A172 (cell line): ENCODE measurements around the gene NDUFA9. TPM values are rescaled to one million over a fixed set of nuclear protein-coding genes. Genes with fewer than 3 reads are reported as not detected.

ENCODE experiments used
- DNase-seq: peaks from one replicate; pipeline ENCODE4 v3.0.0-alpha.2; 2015; ENCODE audit warnings: low spot score
- total RNA-seq: library from RNA; depleted of rRNA; stranded (reverse); fragments of >200 nt; shearing (Covaris generic); gene quantifications from 2 replicates; pipeline ENCODE4 v1.2.3, GENCODE V29; 2014; rRNA removed

Gene NDUFA9
- 70.0 and 95.3 TPM in 2 replicates for total RNA-seq

DNA sequence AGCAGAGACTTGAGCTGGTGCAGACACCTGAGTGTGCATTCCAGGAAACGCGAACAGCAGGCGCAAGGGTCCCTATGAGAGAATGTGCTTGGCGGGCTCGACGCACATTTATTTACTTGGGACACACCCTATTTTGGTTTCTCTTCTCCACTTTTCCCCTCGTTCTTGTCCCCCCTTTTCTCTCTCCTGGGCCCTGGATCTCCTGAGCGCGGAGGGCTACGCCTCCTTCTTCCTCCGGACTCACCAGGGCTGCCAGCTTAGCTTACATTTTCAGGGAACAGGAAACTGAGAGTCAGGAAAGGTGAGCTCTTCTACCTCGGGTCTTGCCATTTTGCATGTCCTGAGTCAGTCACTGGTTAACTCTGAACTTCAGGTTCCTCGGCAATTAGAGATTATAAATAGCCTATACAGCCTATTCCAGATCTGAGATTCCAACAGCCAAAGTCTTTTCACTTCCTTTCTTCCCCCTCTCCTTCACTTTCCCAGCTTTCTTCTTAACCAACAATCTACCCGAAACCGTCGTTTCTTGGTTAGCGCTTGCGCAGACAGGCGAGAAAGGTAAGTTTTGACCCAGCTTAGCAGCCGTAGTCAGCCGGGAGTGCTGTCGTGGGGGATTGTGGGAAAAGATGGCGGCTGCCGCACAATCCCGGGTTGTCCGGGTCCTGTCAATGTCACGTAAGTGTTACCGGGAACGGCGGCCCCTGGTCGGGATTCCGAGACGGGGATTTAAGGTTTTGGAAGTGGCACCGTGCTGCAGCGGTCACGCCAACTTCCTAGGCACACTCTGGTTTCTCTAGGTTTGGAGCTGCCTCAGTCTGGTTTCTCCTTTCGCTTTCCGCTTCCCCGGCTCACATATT is at the start of gene NDUFA9, which contains the start of gene AKAP3:
TSS of gene NDUFA9 (plus strand) at position 614 of the 857 bp plus-strand sequence. CDS start at position 627, 13 bp downstream.
TSS of gene AKAP3 (minus strand) at position 551 of the 857 bp plus-strand sequence. CDS start 10,855 bp downstream, outside the sequence.
- peak; percentile 54 for DNase-seq

DNA sequence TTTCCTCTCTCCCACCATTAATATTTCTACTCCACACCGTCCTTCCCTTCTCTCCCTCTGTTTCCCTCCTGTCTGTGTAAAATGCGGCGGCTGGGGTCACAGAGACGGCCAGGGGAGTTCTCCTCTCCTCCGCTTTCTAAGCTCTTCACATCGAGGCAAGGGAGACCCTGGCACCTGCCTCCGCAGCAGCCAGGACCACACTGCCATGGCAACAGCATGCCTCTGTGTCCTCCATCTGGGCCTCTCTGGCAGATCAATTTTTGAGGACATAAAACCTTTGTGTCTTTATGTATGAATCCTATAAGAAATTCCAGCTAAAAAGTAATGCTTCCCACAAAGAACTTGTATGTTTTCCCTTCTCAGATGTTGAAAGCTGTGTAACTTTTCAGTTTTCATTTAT is 45.5 kb upstream of the NDUFA9 start:
- DNase-seq = no peak

DNA sequence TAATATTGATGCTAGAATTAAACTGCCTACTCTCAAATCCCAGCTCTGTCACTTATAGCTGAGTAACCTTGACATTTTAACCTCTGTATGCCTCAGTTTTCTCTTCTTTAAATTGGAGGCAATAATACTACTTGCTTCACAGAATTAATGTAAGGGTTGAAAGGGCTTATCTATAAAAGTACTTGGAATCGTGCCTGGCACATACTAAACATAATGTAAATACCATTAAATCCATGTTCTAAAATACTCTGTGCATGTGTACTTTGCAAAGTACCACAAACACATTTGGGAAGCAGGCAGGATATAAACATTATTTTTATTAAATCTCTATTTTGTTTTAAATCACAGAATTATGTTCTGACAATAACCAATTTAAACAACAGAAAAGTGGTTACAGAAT is 45.0 kb upstream of the NDUFA9 start:
- DNase-seq = no peak

DNA sequence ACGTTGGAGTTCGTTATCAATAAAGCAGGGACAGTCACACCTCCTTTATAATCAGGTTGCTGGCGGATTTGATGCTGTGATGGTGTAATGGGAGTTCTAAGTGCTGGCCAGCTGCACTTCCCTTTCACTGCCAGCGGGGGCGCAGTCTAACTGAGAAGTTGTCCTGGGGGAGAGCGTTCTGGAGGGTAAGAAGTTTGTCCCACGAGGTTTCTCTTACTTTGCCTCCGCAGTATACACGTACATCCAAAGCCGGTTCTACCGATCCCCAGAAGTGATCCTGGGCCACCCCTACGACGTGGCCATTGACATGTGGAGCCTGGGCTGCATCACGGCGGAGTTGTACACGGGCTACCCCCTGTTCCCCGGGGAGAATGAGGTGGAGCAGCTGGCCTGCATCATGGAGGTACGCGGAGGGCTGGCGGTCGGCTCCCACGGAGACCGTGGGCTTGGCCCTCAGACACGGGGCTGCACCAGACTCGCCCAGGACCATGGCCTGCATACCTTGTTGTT is 44.2 kb upstream of the NDUFA9 start:
- DNase-seq = peak; percentile 70

DNA sequence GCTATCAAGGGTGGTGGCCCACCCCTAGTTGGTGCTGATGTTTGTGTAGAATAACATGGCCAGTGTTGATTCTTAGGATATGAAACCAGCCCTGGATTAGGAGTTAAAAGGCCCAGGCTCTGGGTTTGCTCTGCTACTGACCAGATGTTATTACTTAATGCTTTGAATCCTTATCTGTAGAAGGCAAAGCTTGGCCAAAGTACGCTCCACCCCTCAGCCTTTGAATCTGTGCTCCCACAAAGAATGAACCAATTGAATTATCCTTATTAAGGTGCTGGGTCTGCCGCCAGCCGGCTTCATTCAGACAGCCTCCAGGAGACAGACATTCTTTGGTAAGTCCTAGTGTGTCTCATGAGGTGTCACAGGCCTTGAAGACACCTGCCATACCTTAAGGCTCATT is 41.9 kb upstream of the NDUFA9 start:
- no peak for DNase-seq

DNA sequence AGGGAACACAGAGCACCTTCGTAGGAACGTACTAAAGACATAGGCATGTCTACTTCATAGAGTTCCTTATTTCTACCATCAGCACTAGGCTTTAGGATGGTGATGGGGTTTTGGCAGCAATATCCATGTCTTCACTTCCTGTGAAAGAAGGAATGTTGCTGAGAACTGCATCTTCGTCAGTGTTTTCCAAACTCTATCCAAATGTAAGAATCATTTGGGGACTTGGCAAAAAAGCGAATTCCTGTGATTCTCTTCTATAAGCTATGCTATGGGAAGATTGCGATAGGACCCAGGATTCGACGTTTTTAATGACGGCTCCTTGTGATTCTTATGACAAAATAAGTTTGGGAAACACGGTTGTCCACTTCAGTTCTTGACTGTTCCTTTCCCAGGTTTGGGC is 39.8 kb upstream of the NDUFA9 start:
- no peak for DNase-seq

DNA sequence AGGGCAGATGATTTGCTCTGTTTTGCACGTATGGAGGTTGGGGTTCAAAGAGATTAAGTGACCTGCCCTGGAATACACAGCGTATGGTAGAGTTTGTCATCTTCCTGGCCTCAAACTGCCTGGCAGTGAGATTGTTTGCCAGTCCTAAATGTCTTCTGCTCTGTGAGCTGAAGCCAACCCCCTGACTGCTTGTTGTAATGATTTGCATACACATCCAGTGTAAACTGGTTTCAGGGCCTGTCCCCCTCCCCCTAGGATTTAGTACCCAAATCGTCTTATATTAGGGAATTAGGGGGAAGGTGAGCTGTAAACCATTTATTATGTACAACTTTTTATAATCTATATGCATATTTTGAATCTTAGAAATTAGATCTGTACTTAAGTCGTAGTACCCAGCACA is 38.4 kb upstream of the NDUFA9 start:
- DNase-seq = no peak

DNA sequence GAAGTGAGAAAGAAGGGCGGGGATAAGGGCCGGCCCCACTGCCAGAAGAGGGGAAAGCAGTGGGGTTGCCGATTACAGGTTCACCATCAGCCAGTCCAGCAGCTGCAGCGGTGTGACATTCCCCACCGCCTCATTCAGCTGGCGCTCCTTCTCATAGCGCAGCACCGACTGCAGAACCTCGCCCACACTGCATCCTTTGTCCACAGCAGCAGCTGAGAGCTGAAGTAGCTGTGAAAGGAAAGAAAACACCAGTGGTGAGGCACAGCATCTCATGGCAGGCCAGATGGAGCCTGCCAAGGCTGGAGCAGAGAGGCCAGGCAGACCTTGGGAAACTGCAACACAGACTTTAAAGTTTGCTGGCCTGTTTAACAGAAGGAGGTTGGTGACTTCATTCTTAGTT is 33.2 kb upstream of the NDUFA9 start:
- no peak for DNase-seq

DNA sequence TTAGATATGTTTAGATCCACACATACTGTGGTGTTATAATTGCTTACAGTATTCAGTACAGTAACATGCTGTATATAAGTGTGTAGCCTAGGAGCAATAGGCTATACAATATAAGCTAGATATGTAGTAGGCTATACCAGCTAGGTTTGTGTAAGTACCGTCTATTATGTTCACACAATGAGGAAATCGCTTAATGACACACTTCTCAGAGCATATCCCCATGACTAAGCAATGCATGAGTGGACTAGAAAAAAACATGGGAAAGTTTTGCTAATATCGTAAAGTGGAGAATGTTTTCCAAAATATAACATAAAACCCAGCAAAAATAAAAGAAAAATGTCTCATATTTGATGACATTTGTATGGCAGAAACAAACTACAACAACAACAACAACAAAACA is 27.4 kb upstream of the NDUFA9 start:
- no peak for DNase-seq

DNA sequence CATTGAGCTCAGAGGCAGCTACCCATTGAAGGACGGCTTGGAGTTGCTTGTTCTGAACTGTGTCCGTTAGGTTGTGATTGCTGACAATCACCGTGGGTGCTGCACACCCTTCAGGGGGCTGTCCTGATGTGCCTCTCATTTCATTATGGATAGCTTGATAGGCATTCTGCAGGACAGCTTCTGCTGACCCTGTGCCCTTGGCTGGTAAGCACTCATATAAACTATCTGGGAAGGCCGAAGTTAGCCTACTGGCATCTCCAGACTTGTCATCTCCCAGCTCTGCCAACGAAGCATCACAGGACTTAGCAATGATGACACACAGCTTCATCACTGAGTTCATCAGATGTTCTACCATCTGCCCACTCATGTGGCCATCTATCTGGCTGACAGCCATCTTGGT is 22.4 kb upstream of the NDUFA9 start:
- no peak for DNase-seq

DNA sequence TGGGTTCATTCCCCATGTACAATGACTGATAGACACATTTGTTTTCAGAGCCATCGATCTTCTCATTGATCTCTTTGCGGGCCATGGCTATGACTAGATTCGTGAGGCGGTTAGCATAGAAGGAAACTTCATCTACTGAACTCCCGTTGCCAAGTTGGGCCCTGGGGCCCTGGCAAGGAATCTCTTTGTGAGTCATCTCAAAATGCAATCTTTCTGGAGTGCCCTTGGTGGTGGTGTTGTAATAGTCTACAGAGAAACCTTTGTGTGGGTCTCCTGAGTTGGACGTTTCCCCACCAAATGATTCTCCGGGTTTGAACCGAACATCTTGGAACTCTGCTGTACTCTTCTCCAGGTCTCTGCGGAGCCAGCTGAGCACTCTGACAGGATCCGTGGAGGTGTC is 20.5 kb upstream of the NDUFA9 start:
- DNase-seq = no peak

DNA sequence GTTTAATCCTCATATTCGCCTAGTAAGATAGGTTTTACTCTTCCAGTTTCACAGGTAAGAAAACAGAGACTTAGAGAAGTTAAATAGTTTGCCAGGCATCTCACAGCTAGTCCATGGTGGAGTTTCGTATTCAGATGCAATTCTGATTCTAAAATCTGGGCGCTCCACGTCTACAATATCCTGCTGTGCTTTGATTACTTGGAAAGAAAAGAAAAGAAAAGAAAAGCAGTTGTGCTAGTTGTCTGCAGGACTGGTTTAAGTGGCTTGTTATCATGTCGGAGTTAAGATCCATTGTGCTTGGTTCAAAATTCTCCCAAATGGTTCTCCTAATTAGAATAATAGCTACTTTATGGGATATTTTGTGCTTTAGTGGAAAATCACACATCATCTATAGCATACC is 18.7 kb upstream of the NDUFA9 start:
- DNase-seq = no peak

DNA sequence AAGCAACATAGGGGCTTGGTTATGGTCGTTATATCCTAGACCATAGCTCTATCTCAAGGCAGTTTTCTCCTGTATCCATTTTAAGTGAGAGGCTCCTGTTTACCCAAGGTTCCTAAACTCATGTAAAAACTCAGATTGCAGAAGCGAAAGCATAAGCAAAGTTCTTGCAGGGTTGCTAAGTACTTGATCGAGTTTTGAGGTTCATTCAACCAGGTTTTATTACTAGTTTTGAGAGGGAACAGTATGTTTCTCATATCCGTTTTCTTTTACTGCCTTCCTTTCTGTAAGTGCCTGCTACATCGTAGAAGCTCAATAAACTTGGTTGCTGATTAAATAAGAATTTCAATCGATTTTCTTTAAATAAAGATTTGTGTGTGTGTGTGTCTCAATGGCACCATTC is 5.2 kb upstream of the NDUFA9 start:
- DNase-seq = no peak

DNA sequence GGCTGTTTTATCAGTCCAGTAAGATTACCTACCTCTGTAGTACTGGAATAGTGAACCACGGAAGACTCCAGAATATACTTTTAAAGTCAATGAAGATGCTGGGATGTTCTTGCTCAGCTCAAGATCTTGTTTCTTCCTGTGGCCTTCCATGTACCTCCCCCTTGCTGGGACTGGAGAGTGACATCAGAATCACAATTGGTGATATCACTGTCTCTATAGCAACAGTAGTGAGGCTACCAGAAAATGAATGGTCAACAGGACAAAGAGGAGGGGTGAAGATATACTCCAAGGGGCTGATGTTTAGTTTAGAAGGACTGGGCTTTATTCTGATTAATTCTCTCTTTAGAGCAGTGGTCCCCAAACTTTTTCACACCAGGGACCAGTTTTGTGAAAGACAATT is 3.9 kb upstream of the NDUFA9 start:
- DNase-seq = no peak

DNA sequence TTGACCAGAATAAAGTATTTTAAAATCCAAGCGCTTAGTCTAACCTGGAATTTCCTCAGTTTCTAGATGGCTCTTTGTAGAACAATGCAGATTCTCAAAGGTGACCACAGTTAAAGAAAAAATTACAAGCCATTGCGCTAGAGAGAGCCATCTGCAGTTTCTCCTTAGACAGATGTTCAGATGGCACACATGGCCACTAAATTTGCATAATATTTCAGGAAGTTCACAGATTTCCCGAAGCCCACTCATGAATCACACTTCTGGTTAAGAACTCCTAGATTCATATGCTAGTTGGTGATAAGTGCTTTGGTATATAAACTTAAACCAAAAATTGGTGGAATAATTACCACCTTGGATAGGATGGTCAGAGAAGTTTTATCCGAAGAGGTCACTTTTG is 812 bp upstream of the NDUFA9 start:
- no peak for DNase-seq

DNA sequence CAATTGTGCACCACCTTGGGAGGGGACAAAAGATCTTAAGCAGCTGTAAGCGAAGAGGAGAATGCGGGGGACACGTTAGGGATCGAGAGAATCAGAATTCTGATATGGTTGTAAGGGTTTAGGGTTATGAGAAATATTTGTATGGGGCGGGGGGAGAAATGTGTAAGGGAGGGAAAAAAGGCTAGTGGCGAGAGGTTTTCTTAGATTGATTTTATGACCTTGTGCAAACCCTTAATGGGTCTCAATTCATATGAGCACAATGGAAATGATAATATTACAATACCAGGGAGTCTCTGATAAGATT is 396 bp downstream of the NDUFA9 start:
- DNase-seq = no peak

DNA sequence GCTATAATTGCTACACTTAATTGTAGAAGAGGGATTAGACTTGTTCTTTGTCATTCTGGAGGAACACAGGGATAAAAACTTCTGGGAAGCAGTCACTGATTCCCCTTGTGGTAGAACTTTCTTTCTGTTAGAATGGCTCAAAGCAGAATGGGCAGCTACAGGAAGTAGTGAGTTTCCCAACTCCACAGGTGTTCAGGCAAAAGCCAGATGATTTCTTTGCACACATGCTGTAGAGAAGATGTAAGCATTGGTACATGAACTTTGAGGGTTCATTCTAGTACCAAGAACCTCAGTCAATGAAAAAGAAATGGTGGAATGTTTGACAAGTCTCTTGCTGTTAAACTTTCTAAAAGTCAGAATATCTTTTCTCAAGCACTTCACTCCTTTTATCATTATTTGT is 4.3 kb downstream of the NDUFA9 start:
- no peak for DNase-seq

DNA sequence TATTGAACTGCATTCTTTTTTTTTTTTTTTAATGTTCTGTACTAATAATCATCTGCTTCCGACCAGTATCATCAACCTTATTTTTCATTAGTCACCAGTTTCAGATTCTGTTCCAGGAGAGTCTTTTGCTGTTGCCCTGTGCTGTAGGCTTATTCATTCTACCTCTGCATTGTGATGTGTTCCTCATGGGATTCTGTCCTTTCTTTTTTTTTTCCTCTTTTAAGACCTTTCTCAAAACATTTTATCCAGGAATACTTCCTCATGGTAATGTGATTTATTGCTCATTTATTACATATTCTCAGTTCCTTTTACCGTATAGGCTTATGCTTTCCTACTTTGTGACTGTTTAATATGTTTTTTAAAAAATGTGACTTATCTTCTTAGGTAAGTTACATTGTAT is 4.8 kb downstream of the NDUFA9 start:
- DNase-seq = no peak

DNA sequence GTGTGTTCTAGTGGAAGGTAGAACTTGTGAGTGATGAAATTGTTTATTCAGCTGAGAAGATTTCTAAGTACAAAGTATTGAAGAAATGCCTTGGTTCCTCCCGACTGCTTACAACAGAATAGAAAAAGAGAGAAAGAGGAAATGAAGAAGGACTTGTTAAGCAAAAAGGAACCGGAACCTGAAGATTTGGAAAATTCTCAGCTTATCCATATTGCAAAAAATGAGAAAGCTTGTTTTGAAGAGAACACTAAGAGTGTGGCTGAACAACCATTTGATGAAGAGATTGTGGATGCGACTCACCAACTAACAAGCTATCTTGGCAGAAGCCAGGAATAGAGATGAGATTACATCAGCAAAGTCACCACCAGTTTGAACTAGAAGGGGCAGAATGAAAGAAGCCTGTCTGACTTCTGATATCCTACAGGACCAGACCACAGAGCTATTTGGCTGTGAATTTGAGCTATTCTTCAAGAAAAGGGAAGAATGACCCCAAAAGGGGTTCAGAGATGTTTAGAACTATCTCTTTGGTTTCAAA is 15.1 kb downstream of the NDUFA9 start:
- DNase-seq = peak; percentile 41

DNA sequence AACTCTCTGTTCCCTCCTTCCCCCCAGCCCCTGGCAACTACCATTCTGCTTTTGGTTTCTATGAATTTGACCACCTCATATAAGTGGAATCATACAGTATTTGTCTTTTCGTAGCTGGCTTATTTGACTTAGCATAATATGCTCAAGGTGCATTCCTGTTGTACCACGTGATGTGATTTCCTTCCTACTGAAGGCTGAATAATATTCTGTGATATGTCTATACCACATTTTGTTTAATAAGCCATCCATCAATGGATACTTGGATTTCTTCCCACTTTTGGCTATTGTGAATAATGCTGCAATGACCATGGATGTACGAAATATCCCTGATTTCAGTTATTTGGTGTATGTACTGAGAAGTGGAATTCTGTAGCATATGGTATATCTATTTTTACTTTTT is 16.3 kb downstream of the NDUFA9 start:
- DNase-seq = no peak

DNA sequence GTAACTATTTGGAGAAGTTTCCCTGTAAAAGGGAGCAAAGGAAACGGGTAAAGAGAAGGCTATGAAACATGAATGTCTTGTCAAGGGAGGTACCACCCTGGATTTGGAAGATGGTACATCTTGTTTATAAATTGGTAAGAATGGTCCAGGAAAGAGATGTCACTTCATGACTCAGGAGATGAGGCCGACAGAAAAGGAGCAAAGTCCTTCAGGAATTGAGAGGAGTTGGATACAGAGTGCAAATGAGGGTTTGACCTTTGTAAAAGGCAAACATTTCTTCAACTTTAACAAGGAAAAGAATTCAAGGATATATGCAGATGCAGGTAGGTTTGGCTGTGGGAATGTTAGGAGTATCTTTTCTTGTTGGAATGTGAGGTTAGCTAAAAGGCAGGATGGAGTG is 30.8 kb downstream of the NDUFA9 start:
- no peak for DNase-seq

DNA sequence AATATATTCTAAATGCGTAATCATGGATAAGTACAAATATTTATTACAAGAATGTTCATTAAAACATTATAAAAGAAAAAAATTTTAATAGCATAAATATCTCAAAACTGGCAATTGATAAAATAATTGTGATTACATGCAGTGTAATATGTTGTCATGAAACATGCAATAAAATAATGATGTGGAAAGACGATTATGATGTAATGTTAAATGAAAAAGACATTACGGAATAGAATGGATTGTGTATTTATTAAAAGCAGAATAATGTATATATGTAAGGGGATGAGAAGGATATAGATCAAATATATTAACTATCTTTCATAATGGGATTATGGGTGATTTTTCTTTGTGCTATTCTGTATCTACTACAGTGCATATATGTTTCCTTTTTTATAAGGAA is 32.8 kb downstream of the NDUFA9 start:
- no peak for DNase-seq

DNA sequence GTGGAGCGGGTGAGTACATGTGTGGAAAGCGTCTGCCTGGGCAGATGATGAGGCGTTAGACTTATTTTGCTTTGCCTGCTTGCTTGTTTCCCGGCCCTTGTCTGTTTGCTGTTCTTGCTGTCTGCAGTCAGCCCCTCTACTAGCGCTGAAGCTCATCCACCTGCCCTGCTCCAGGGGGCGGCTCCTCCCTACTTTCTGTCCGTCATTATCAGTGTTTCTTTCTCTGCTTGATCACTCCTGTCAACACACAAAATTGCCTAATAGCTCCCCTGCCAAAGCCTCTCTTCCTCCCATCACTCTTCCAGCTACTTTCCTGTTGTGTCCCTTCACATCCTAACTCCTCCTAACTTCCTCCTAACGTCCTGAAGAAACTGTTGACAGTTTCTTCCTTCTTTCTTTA is 36.4 kb downstream of the NDUFA9 start:
- DNase-seq = no peak

DNA sequence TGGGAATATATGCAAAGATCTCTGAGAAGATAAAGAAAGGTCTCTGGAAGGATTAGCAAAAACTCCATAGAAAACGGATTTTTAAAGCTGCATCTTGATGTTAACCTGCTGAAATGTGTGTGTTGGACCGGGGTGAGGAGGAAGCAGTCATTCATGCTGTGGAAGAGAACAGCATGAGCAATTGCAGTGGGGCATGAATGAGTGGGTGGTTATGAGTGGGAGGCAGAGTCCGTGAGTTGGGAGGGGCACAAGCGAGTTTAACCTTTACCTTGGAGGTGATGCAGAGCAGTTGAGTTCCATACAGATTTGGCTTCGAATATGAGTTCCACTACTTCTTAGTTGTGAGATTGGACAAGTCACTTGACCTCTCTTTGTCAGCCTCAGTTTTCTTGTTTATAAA is 41.8 kb downstream of the NDUFA9 start:
- no peak for DNase-seq
